PC-3 (cell line): ENCODE measurements around the gene PLEKHA6. TPM values are rescaled to one million over a fixed set of nuclear protein-coding genes. Genes with fewer than 3 reads are reported as not detected.

Experiments used
- ATAC-seq: fragments of 200-7000 bp; cut with Tn5 transposase; 2 replicates; pipeline ENCODE4 v1.9.1; 2020; ENCODE audit warnings: mild to moderate bottlenecking, moderate library complexity
- BruUV-seq: library from RNA; stranded (reverse); fragments of 400-500 nt; replicated peaks from 2 replicates; lab custom pipeline; 2021; lab: Mats Ljungman, UMichigan
- CTCF ChIA-PET: fragments of 300-600 bp; sonication (Branson Sonifier 250); formaldehyde crosslinking; loops from one replicate; lab custom pipeline; 2022; ENCODE audit warnings: antibody characterized with exemption; lab: Charles Lee
- POLR2A ChIA-PET: fragments of 300-600 bp; sonication (Branson Sonifier 250); formaldehyde crosslinking; loops from one replicate; lab custom pipeline; 2022; ENCODE audit warnings: antibody characterized with exemption; ENCODE audit not compliant: unreplicated experiment; lab: Charles Lee
- DNase-seq: peaks from one replicate; pipeline ENCODE4 v3.0.0-alpha.2; 2015
- H2AFZ ChIP-seq: fragments of 300-600 bp; sonication (generic); 2 replicates; pipeline ENCODE4 v1.6.0; 2016; ENCODE audit warnings: antibody characterized with exemption, low read length
- H3F3A ChIP-seq: fragments of 300-600 bp; sonication (generic); one replicate; pipeline ENCODE4 v1.6.0; 2017; ENCODE audit warnings: antibody characterized with exemption, low read length, control low read depth, mild to moderate bottlenecking; ENCODE audit not compliant: unreplicated experiment
- H3K27ac ChIP-seq: fragments of 300-600 bp; sonication (generic); 2 replicates; pipeline ENCODE4 v1.5.1; 2016; ENCODE audit warnings: mild to moderate bottlenecking, low read length
- H3K27me3 ChIP-seq: fragments of 300-600 bp; sonication (generic); 2 replicates; pipeline ENCODE4 v1.6.1; 2016; ENCODE audit warnings: low read length, mixed read lengths
- H3K36me3 ChIP-seq: fragments of 300-600 bp; sonication (generic); 2 replicates; pipeline ENCODE4 v1.6.1; 2016; ENCODE audit warnings: low read depth, mixed run types, low read length, mixed read lengths
- H3K4me1 ChIP-seq: fragments of 300-600 bp; sonication (generic); 2 replicates; pipeline ENCODE4 v1.5.1; 2016; ENCODE audit warnings: low read length; ENCODE audit not compliant: insufficient read depth
- H3K4me2 ChIP-seq: fragments of 300-600 bp; sonication (generic); 2 replicates; pipeline ENCODE4 v1.6.0; 2016; ENCODE audit warnings: low read length
- H3K4me3 ChIP-seq: fragments of 300-600 bp; sonication (generic); 2 replicates; pipeline ENCODE4 v1.5.1; 2016; ENCODE audit warnings: mild to moderate bottlenecking, low read length, mixed read lengths
- H3K79me2 ChIP-seq: fragments of 300-600 bp; sonication (generic); 2 replicates; pipeline ENCODE4 v1.6.1; 2017; ENCODE audit warnings: low read length, mixed read lengths
- H3K9ac ChIP-seq: fragments of 300-600 bp; sonication (generic); 2 replicates; pipeline ENCODE4 v1.6.0; 2016; ENCODE audit warnings: mild to moderate bottlenecking, low read length
- H3K9me2 ChIP-seq: fragments of 300-600 bp; sonication (generic); replicated peaks from 2 replicates; pipeline ENCODE4 v1.6.1; 2016; ENCODE audit warnings: mixed run types, low read length, mixed read lengths
- H3K9me3 ChIP-seq: fragments of 300-600 bp; sonication (generic); 2 replicates; pipeline ENCODE4 v1.6.1; 2016; ENCODE audit warnings: low read length, mixed read lengths
- H4K20me1 ChIP-seq: fragments of 300-600 bp; sonication (generic); 2 replicates; pipeline ENCODE4 v1.6.1; 2016; ENCODE audit warnings: low read length, mixed read lengths
- EZH2 ChIP-seq: fragments of 300-600 bp; sonication (generic); IDR thresholded peaks from one replicate; pipeline ENCODE4 v1.6.1; 2017; ENCODE audit warnings: antibody characterized with exemption, mild to moderate bottlenecking, low read length; ENCODE audit not compliant: unreplicated experiment
- EZH2phosphoT487 ChIP-seq: fragments of 300-600 bp; sonication (generic); IDR thresholded peaks from 2 replicates; pipeline ENCODE4 v1.6.1; 2018; ENCODE audit warnings: mild to moderate bottlenecking, antibody characterized with exemption, low read length, borderline replicate concordance
- intact Hi-C: fragments of 100-400 bp; cut with micrococcal nuclease; formaldehyde crosslinking; loops from 2 replicates; pipeline ENCODE4 v1.9.0; 2023
- total RNA-seq: library from RNA; depleted of rRNA; stranded (reverse); fragments of >200 nt; gene quantifications from 2 replicates; pipeline ENCODE4 v1.2.3, GENCODE V29; 2014
- TF ChIP-seq, protein P1 (sequence below): fragments of 300-600 bp; sonication (generic); conservative IDR thresholded peaks from 2 replicates; pipeline ENCODE4 v1.5.1; 2017; ENCODE audit warnings: antibody characterized with exemption, low read depth, mild to moderate bottlenecking, low read length

The PLEKHA6 gene
- total RNA-seq, 1 experiment from 2014 or later, result 53.8 TPM

GRCh38 chr1:204363335-204364114 is 3.8 kb upstream of the PLEKHA6 start:
- H3K79me2 ChIP-seq, result peaks cover 81% of the 10 kb centered on the region
- no peaks in the 10 kb centered on the region for H3F3A ChIP-seq
- H3K4me3 ChIP-seq, result peak overlapping the region; percentile 27; the same call in 1 of the 2 replicates
- POLR2A ChIA-PET, result no interaction called here
- TF ChIP-seq, protein P1, sequence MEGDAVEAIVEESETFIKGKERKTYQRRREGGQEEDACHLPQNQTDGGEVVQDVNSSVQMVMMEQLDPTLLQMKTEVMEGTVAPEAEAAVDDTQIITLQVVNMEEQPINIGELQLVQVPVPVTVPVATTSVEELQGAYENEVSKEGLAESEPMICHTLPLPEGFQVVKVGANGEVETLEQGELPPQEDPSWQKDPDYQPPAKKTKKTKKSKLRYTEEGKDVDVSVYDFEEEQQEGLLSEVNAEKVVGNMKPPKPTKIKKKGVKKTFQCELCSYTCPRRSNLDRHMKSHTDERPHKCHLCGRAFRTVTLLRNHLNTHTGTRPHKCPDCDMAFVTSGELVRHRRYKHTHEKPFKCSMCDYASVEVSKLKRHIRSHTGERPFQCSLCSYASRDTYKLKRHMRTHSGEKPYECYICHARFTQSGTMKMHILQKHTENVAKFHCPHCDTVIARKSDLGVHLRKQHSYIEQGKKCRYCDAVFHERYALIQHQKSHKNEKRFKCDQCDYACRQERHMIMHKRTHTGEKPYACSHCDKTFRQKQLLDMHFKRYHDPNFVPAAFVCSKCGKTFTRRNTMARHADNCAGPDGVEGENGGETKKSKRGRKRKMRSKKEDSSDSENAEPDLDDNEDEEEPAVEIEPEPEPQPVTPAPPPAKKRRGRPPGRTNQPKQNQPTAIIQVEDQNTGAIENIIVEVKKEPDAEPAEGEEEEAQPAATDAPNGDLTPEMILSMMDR, result peak; percentile 100
- TF ChIP-seq EZH2phosphoT487 (no peak), EZH2 (no peak)
- no peak overlapping the region for H3K27ac ChIP-seq
- H3K9ac ChIP-seq, result no peak overlapping the region
- peaks cover 18% of the 10 kb centered on the region; the same call in 1 of the 2 replicates for H3K4me1 ChIP-seq
- H3K9me2 ChIP-seq, result no peaks in the 10 kb centered on the region
- CTCF ChIA-PET, result interaction anchor here (0.6 to 1.7 kb wide), 10 partner anchors 33 to 201 kb away, joined by 3 to 10 read pairs (median 4); partner anchors contain the start of gene GOLT1A
- no peaks in the 10 kb centered on the region for H3K9me3 ChIP-seq
- H3K36me3 ChIP-seq, result peaks cover 19% of the 10 kb centered on the region; the same call in 1 of the 2 replicates
- H4K20me1 ChIP-seq, result no peaks in the 10 kb centered on the region
- ATAC-seq, result peak; percentile 66
- intact Hi-C loops, result loop anchor here (1.0 to 2.0 kb wide), 6 partner anchors 35 to 503 kb away; partner anchors contain the start of gene SNRPE
- no peaks in the 10 kb centered on the region for H3K27me3 ChIP-seq
- peak; percentile 88 for DNase-seq
- peak overlapping the region; percentile 64 for H3K4me2 ChIP-seq
- peak overlapping the region; percentile 14 for H2AFZ ChIP-seq
- no TSS peak for BruUV-seq

DNA sequence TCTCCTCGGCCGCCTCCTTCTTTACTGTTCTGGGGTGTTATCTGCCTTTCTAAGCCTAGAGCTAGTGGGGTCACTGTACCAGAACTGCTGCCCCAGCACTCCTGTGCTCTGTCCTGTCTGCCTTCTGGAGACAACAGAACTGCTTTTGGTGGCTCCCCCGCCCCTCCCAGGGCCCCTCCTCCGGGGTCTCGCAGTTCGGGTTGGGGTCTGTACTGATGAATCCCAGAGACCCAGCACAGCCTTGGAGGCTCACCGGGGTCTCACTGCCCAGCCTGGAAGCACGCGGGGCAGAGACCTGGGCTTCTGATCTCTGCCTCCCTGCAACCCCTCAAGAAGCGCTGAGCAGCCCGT is 3.2 kb upstream of the PLEKHA6 start:
- POLR2A ChIA-PET, result no interaction called here

More for the DNA sequence above, 3.2 kb upstream of the PLEKHA6 start:
- Histone ChIP-seq H3K27ac (no peak overlapping the region), H3K4me1 (peaks cover 13% of the 10 kb centered on the region; the same call in 1 of the 2 replicates), H3K9ac (no peak overlapping the region), H4K20me1 (no peaks in the 10 kb centered on the region), H3K36me3 (peaks cover 19% of the 10 kb centered on the region; the same call in 1 of the 2 replicates), H3F3A (no peaks in the 10 kb centered on the region), H3K9me2 (no peaks in the 10 kb centered on the region), H2AFZ (peak overlapping the region; percentile 14), H3K4me2 (peak overlapping the region; percentile 64), H3K27me3 (no peaks in the 10 kb centered on the region), H3K79me2 (peaks cover 83% of the 10 kb centered on the region), H3K9me3 (no peaks in the 10 kb centered on the region), H3K4me3 (no peak overlapping the region; the same call in 1 of the 2 replicates)
- no peak for TF ChIP-seq EZH2phosphoT487
- TF ChIP-seq, protein P1, result no peak
- TF ChIP-seq EZH2, result no peak
- no peak for ATAC-seq
- intact Hi-C loops, result loop anchor here (1.0 to 2.0 kb wide), 6 partner anchors 35 to 502 kb away; partner anchors contain the start of gene SNRPE
- CTCF ChIA-PET, result interaction anchor here (0.7 to 1.7 kb wide), 8 partner anchors 32 to 201 kb away, joined by 3 to 10 read pairs (median 4); partner anchors contain the start of gene GOLT1A
- no TSS peak for BruUV-seq
- DNase-seq, result no peak
